Small intestine (tissue), 7 donors: ENCODE results near the gene MEGF11. TPM values are rescaled to one million over a fixed set of nuclear protein-coding genes. Genes with fewer than 3 reads are reported as not detected.
A peak's percentile ranks its signal among the peaks of the same experiment; 100 is the strongest.

ENCODE experiments used
- DNase-seq, 2 donors: peaks; one replicate each; pipeline versions ENCODE4 v3.0.0 to v3.0.0-alpha.2; 2013
- FAIRE-seq: peaks from 2 replicates; lab custom pipeline; 2012; peaks lifted over from hg19 to GRCh38; lab: Jason Lieb, UNC
- H3K27ac ChIP-seq, 3 donors: one replicate each; pipeline ENCODE4 v1.5.1; 2013; ENCODE audit warnings: low read length in 2 of 3, mild to moderate bottlenecking in 2 of 3, control low read depth in 1 of 3, inconsistent platforms in 1 of 3, low read depth in 1 of 3, moderate library complexity in 1 of 3
- H3K27me3 ChIP-seq, 3 donors: one replicate each; pipeline ENCODE4 v1.6.1; 2013; ENCODE audit warnings: low read length in 3 of 3, inconsistent platforms in 1 of 3; ENCODE audit not compliant: control insufficient read depth in 3 of 3, insufficient read depth in 3 of 3
- H3K36me3 ChIP-seq, 3 donors: one replicate each; pipeline ENCODE4 v1.6.1; 2013; ENCODE audit warnings: low read length in 3 of 3, inconsistent platforms in 1 of 3, low read depth in 1 of 3, mild to moderate bottlenecking in 1 of 3, moderate library complexity in 1 of 3; ENCODE audit not compliant: control insufficient read depth in 3 of 3, insufficient read depth in 2 of 3
- H3K4me1 ChIP-seq, 3 donors: one replicate each; pipeline ENCODE4 v1.6.1; 2013; ENCODE audit warnings: low read length in 2 of 3, inconsistent platforms in 1 of 3, low read depth in 1 of 3, mild to moderate bottlenecking in 1 of 3, moderate library complexity in 1 of 3; ENCODE audit not compliant: control insufficient read depth in 3 of 3, insufficient read depth in 2 of 3
- H3K4me3 ChIP-seq, 3 donors: one replicate each; pipeline ENCODE4 v1.5.1; 2013; ENCODE audit warnings: low read length in 3 of 3, control low read depth in 1 of 3, inconsistent platforms in 1 of 3, low read depth in 1 of 3, mild to moderate bottlenecking in 1 of 3, moderate library complexity in 1 of 3
- H3K9me3 ChIP-seq, 2 donors: one replicate each; pipeline ENCODE4 v1.6.1; 2013; ENCODE audit warnings: low read depth in 1 of 2, low read length in 1 of 2; ENCODE audit not compliant: control insufficient read depth in 2 of 2, insufficient read depth in 1 of 2
- WGBS, 3 donors: extraction: QIAGEN DNeasy Blood & Tissue Kit; methylation state at CpG; one replicate each; pipeline ENCODE4 v1.1.7; 2013; 5-methylcytosine and 5-hydroxymethylcytosine counted together
- polyA plus RNA-seq, 4 donors: library from polyadenylated mRNA; stranded (reverse) in 3 of 4; unstranded in 1 of 4; fragments of 200-250 nt in 3 of 4; fragments of 120-200 nt in 1 of 4; gene quantifications; one replicate each; pipeline versions ENCODE4 v1.2.1 to v1.2.3, GENCODE V29; 2013
- donor health status: healthy with polysubstance abuse.
- donor health status: control.
- donor health status: control.
- donor health status: Bipolar disorder and iron deficiency.
- donor health status: healthy.

Gene MEGF11
- polyA plus RNA-seq, 4 donors, result 0.24 to 0.41 TPM; not detected in 2

- Histone ChIP-seq H3K4me1 (peaks cover 0 to 3% (median 0%) of the 10 kb centered on the region in 3 donors), H3K36me3 (peaks cover 0 to 21% (median 0%) of the 10 kb centered on the region in 3 donors), H3K27ac (no peak overlapping the region), H3K9me3 (no peaks in the 10 kb centered on the region), H3K4me3 (no peak overlapping the region), H3K27me3 (no peaks in the 10 kb centered on the region)
- WGBS, 3 donors, result 80 to 93% (median 84%) methylated on average over 3 of the region's 3 CpGs
- DNase-seq (no peak), FAIRE-seq (no peak)
Observed at GRCh38 chr15:65918357-65918920, 335.1 kb downstream of the MEGF11 start.

- Histone ChIP-seq H3K9me3 (no peaks in the 10 kb centered on the region), H3K4me1 (peaks cover 0 to 3% (median 0%) of the 10 kb centered on the region in 3 donors), H3K27ac (no peak overlapping the region), H3K27me3 (no peaks in the 10 kb centered on the region), H3K4me3 (no peak overlapping the region), H3K36me3 (peaks cover 0 to 25% (median 0%) of the 10 kb centered on the region in 3 donors)
- 94 to 98% (median 97%) methylated on average over 4 of the region's 4 CpGs for WGBS, 3 donors
- no peak for DNase-seq
- no peak for FAIRE-seq
Observed at GRCh38 chr15:65917936-65918335, 335.6 kb downstream of the MEGF11 start.

- no peaks in the 10 kb centered on the region for H3K9me3 ChIP-seq
- H3K4me1 ChIP-seq, result peaks cover 0 to 3% (median 0%) of the 10 kb centered on the region in 3 donors
- H3K27me3 ChIP-seq, result no peaks in the 10 kb centered on the region
- 72 to 77% (median 75%) methylated on average over 3 of the region's 3 CpGs for WGBS, 3 donors
- H3K36me3 ChIP-seq, result peaks cover 0 to 29% (median 0%) of the 10 kb centered on the region in 3 donors
- DNase-seq (no peak), FAIRE-seq (no peak)
- H3K27ac ChIP-seq, result no peak overlapping the region
- H3K4me3 ChIP-seq, result no peak overlapping the region
Observed at GRCh38 chr15:65917407-65917756, 336.2 kb downstream of the MEGF11 start.

GRCh38 chr15:65916664-65917406, 336.7 kb downstream of the MEGF11 start:
- DNase-seq, result peak in 1 of 2 donors; percentile 54
- no peaks in the 10 kb centered on the region for H3K27me3 ChIP-seq
- no peak overlapping the region for H3K4me3 ChIP-seq
- no peak overlapping the region for H3K27ac ChIP-seq
- H3K4me1 ChIP-seq, result peaks cover 0 to 3% (median 0%) of the 10 kb centered on the region in 3 donors
- peaks cover 0 to 31% (median 0%) of the 10 kb centered on the region in 3 donors for H3K36me3 ChIP-seq
- WGBS, 3 donors, result 43 to 57% (median 56%) methylated on average over 16 of the region's 16 CpGs
- H3K9me3 ChIP-seq, result no peaks in the 10 kb centered on the region
- FAIRE-seq, result no peak

- 84 to 91% (median 87%) methylated on average over 7 of the region's 7 CpGs for WGBS, 3 donors
- Histone ChIP-seq H3K36me3 (peaks cover 0 to 33% (median 0%) of the 10 kb centered on the region in 3 donors), H3K27me3 (no peaks in the 10 kb centered on the region), H3K4me3 (no peak overlapping the region), H3K4me1 (peaks cover 0 to 3% (median 0%) of the 10 kb centered on the region in 3 donors), H3K9me3 (no peaks in the 10 kb centered on the region), H3K27ac (no peak overlapping the region)
- no peak for FAIRE-seq
- DNase-seq, result no peak
Observed at GRCh38 chr15:65916041-65916663, 337.4 kb downstream of the MEGF11 start.

GRCh38 chr15:65914981-65915925, 338.3 kb downstream of the MEGF11 start:
- DNase-seq (no peak), FAIRE-seq (no peak)
- H3K4me3 ChIP-seq, result no peak overlapping the region
- peaks cover 0 to 2% (median 0%) of the 10 kb centered on the region in 3 donors for H3K4me1 ChIP-seq
- 75 to 84% (median 84%) methylated on average over 8 of the region's 8 CpGs for WGBS, 3 donors
- H3K36me3 ChIP-seq, result peaks cover 0 to 41% (median 0%) of the 10 kb centered on the region in 3 donors
- no peaks in the 10 kb centered on the region for H3K9me3 ChIP-seq
- no peaks in the 10 kb centered on the region for H3K27me3 ChIP-seq
- H3K27ac ChIP-seq, result no peak overlapping the region

- Histone ChIP-seq H3K9me3 (no peaks in the 10 kb centered on the region), H3K27me3 (no peaks in the 10 kb centered on the region), H3K4me1 (no peaks in the 10 kb centered on the region), H3K27ac (no peak overlapping the region), H3K4me3 (no peak overlapping the region), H3K36me3 (peaks cover 0 to 49% (median 0%) of the 10 kb centered on the region in 3 donors)
- FAIRE-seq (no peak), DNase-seq (no peak)
- 81 to 86% (median 85%) methylated on average over 4 of the region's 4 CpGs for WGBS, 3 donors
Observed at GRCh38 chr15:65914386-65914785, 339.2 kb downstream of the MEGF11 start.
